Skin epidermis (tissue), 12 donors: ENCODE data around the gene LGI4.
"Not testable (repeated sequence)": the region's sequence is repeated elsewhere in the genome, so short reads cannot be mapped to it uniquely, and the experiment has no call there.

ENCODE experiments used
- H3K27ac ChIP-seq, 21 experiments: fragments of 200-600 bp; sonication (generic) in 11 of 21; one replicate each; pipeline ENCODE4 v1.5.0; 2020; ENCODE audit warnings: mild to moderate bottlenecking in 3 of 21, inconsistent platforms in 2 of 21, moderate library complexity in 2 of 21
- H3K4me3 ChIP-seq, 7 experiments: fragments of 200-600 bp; sonication (generic) in 2 of 7; one replicate each; pipeline ENCODE4 v1.5.0; 2020; ENCODE audit warnings: inconsistent platforms in 2 of 7, mild to moderate bottlenecking in 2 of 7, moderate library complexity in 1 of 7

LGI4 gene

DNA sequence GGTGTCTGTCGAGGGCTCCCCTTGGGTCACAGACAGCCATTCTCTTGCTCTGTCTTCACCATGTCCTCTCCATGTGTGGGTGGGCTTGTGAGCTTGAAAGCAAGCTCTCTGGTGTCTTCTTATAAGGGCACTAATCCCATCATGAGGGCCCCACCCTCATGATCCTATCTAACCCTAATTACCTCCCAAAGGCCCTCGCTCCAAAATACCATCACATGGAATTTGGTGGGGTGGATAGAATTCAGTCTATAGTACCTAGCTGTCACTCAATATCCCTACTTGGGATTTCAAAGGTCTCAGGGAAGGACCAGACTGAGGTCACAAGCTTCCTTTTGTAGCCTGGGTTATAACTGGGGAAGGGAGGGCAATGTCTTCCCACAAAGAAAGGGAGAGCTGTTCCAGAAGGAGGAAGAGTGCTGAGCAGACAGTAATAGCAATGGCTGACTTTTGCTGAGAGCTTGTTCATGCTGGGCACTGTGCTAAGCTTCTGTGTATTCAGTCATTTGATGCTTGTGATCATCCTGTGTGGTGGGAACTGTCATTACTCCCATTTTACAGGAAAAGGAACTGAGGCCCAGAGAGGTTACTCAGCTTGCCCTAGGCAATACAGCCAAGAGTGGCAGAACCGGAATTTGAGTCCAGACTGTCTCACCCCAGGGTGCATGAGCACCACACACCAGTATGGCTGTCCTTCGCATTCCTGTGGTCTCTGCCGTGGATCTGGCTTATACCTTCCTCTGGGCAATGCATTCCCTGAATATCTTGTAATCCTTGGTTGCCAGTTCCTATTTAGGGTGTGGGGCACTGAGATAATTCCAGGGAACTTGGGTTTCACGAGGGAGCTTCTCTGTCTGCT is 27.8 kb upstream of the LGI4 start:
- Histone ChIP-seq H3K4me3 (no peak overlapping the region), H3K27ac (no peak overlapping the region)

DNA sequence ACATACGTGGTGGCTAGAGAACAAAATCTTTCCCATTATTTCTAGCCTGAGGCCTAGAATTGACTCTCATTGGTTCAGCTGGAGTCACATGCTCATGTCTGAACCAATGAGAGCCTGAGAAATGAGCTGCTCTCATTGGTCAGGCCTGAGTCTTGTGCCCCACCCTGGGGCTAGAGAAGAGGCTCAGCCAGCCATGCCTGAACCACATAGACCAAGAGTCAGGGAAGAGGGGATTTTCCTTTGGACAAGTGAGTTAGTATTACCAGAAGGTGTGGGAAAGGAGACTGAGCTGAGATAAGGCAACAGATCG is 26.5 kb upstream of the LGI4 start:
- Histone ChIP-seq H3K4me3 (no peak overlapping the region), H3K27ac (no peak overlapping the region)

DNA sequence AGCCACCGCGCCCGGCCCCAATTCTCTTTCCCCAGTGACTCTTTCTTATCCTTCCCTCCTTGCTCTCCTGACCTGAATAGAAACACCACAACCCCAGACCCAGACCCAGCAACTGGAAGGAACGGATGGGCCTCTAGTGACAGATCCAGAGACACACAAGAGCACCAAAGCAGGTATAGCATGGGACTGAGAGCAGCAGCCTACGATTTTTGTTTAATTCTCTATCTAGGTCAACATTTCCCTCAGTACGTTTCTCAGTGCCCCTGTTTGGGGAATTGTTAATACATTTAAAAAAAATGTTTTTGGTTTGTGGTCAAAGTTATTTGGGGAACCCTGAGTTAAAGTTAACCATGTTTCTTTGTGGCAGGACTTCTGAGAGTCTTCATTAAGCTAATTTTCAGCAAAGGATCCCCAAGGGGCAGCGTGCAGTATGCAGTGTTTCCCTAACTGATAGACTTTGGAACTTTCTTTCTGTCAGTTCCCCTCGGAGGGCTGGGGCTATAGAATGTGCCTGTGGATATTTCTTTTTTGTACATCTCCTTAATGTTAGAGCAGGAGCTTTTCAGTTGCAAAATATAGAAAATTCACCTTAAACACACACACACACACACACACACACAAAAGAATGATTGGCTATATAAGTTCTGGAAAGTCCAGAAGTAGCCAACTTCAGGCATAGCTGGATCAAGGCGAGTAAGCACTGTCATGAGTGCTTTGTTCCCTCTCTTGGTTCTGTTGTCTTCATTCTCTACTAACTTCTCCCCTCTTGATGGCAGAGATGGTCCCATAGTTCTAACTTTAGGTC is 26.0 kb upstream of the LGI4 start:
- Histone ChIP-seq H3K27ac (no peak overlapping the region), H3K4me3 (no peak overlapping the region)

DNA sequence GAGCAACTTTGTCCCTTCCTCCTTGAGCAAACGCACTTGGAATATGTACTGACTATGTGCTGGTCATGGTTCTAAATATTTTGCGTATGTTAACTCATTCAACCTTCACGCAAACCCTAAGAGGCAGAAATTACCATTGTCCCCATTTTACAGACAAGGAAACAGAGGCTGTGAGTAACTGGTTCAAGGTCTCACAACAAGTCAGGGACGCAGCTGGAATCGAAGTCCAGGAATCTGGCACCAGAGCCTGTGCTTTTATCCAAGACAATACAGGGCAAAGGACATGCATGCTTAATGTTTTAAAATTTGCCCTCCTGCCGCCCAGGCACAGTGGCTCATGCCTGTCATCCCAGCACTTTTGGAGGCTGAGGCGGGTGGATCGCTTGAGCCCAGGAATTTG is 24.7 kb upstream of the LGI4 start:
- no peak overlapping the region for H3K4me3 ChIP-seq
- no peak overlapping the region for H3K27ac ChIP-seq

DNA sequence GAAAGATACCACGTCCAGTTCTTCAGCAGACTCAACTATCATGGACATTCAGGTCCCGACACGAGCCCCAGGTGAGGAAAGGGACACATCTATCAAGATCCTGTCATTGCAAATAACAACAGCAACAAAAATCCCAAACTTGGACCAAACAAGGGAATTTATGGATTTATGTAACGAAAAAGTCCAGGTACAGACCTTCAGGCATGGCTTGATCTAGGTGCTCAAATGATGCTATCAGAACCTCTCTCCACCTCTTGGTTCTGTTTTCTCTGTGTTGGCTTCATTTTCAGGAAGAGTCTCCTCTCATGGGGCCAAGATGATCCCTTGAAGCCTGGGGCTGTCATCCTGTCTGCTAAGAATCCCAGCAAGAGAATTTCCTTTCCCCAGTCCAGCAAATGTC is 22.6 kb upstream of the LGI4 start:
- Histone ChIP-seq H3K27ac (no peak overlapping the region), H3K4me3 (no peak overlapping the region)

DNA sequence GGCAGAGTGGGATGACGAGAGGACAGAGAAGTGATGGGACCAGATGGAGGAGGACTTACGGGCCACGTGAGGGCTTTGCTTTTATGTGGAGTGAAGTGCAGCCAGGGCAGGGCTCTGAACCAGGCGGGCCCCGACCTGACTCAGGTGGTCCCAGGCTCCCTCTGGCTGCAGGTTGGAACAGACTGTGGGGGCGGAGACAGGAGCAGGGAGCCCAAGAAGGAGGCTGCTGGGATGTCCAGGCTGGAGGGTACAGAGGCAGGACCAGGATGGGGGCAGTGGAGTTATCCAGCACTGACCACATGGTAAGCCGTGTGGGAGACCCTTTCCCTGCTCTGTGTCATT is 21.8 kb upstream of the LGI4 start:
- Histone ChIP-seq H3K4me3 (no peak overlapping the region), H3K27ac (peak overlapping the region in 1 of 21 experiments; percentile 97)

DNA sequence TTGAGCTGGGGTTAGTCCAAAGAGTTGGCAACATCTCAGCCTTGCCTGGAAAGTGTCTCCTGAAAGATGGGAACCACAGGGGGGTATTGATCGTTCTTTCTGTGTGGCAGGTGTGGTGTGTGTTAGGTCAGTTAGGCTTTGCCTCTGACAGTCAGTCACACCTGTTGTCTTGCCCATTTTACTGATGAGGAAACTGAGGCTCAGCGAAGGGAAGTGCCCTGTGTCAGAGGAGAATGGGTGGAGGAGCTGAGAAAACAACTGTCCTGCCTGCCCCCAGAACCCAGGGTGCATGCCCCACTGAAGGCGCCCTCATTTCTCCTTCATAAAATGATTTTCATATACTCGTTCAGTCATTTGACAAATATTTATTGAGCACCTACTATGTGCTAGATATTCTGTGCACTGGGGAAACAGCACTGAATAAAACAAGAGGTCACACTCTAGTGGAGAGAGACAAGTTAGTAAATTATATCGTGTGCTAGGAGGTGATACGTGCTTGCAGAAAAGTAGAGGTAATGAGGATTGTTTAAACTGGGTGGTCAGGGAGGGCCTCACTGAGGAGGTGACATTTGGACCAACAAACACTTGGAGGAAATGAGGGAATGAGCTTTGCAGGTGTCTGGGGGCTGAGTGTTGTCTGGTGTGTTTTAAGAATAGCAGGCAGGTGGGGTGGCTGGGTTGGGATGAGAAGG is 21.3 kb upstream of the LGI4 start:
- H3K27ac ChIP-seq = peak overlapping the region in 16 of 21 experiments; percentile 47 to 97 (median 87)
- H3K4me3 ChIP-seq = peak overlapping the region; percentile 51 to 75 (median 67)

DNA sequence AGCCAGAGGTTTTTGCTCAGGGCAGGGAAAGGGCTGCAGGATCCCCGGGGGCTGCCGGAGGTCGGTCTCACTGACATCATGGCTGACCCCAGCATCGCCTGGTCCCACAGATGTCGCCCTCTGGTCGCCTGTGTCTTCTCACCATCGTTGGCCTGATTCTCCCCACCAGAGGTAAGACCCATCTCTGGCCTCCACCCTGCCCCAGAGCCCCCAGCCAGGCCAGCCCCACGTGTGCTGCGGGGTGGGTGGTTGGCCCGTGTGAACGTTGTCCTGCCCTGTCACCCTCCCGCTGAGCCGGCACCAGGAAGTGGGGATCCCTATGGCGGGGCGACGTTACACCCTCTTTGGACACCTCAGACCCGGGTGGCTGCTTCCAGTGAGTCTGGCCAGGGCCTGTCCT is 20.6 kb upstream of the LGI4 start:
- H3K4me3 ChIP-seq = peak overlapping the region; percentile 51 to 75 (median 67)
- H3K27ac ChIP-seq = peak overlapping the region; percentile 47 to 97 (median 87)

DNA sequence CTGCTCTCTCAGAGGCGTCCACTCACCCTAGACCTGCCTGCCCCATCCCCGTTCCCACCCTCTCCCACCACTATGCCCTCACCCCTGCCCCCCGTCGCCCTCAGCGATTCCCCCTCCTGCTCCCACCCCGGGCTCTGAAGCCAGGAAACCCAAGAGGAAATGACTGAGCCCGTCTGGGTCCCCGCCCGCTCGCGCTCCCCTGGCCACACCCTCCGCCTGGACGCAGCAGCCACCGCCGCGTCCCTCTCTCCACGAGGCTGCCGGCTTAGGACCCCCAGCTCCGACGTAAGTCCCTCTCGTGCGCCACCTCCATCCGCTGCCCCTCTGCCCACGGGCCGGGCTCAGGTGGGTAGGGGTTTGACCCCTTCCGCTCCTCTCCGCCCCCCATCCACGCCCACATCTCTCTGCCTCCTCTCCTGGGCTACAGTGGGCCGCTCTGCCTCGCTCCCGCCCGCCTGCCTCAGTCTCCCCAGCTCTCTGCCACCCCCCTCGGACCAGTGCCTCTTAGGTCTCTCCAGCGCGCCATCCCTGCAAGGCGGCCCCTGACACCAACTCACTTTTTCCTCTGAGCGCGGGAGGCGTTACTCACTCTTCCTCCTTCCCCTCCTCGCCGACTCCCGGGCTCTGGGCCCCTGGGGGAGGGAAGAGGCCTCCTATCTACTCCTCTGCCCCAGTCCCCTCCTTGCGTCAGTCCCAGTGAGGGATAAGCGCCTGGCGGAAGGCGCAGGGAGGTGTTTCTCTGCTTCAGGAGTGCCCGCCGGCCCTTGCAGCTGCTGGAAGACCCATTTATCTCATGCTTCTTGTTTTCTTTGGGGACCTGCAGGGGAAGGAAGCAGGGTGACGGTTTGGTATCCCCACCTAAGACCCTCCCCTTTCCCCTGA is 19.9 kb upstream of the LGI4 start, which contains the start of gene FXYD5:
Gene FXYD5, plus strand, starts transcription at position 211 of the 882 bp plus-strand sequence. CDS start 816 bp downstream, outside the sequence.
- peak within 1 kb of the TSS; percentile 51 to 75 (median 67) for H3K4me3 ChIP-seq
- H3K27ac ChIP-seq = peak within 1 kb of the TSS; percentile 47 to 97 (median 87)

DNA sequence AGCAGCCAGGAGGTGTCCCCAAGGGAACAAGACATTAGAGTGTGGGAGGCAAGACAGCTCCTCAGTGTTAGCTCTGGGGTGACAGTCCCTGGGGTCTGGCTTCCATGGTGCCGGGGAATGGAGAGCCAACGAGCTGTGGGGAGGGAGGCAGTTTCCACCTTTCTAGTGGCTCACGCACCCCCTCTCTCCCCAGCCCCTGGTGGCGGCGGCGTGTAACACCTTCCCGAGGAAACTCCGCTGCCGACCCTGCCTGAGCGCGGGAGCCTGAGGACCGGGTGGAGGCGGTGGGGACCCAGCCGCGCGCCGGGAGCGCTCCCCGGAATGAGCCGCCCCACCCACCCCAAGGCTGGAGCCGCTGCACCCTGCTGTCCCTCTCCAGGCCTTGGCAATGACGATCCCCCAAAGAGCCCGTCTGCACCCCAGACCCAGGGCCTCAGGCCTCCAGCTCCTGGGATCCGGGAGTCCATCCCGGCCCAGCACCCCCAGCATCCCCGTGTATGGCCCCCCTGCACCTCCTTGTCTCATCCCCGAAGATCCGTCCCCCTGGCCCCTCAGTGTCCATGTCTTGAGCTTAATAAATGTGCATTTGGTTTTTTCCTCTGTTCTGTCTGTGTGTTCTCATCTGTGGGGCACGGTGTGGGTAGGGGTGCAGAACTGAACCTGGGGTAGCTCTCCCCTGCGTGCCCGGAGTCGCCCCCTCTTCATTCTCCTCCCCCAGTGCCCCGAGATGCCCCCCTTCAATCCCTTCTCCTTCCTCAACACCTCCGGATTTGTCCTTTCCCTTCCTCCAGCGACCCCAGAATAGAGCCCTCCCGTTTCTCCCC is 19.1 kb upstream of the LGI4 start:
- peak overlapping the region in 20 of 21 experiments; percentile 47 to 97 (median 87) for H3K27ac ChIP-seq
- H3K4me3 ChIP-seq = peak overlapping the region; percentile 51 to 75 (median 67)

DNA sequence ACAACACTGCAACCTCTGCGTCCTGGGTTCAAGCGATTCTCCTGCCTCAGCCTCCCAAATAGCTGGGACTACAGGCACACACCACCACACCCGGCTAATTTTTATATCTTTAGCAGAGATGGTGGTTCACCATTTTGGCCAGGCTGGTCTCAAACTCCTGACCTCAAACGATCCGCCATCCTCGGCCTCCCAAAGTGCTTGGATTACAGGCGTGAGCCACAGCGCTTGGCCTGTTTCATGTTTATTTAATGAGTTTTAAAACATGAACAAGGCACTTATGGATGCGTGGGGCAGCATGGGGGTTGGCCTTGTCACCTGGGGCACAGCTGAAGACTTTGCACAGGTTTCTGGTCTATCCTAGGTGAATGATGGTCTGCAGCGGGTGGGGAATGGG is 18.3 kb upstream of the LGI4 start:
- H3K27ac ChIP-seq = peak overlapping the region in 1 of 21 experiments; percentile 96
- H3K4me3 ChIP-seq = not testable (repeated sequence)

DNA sequence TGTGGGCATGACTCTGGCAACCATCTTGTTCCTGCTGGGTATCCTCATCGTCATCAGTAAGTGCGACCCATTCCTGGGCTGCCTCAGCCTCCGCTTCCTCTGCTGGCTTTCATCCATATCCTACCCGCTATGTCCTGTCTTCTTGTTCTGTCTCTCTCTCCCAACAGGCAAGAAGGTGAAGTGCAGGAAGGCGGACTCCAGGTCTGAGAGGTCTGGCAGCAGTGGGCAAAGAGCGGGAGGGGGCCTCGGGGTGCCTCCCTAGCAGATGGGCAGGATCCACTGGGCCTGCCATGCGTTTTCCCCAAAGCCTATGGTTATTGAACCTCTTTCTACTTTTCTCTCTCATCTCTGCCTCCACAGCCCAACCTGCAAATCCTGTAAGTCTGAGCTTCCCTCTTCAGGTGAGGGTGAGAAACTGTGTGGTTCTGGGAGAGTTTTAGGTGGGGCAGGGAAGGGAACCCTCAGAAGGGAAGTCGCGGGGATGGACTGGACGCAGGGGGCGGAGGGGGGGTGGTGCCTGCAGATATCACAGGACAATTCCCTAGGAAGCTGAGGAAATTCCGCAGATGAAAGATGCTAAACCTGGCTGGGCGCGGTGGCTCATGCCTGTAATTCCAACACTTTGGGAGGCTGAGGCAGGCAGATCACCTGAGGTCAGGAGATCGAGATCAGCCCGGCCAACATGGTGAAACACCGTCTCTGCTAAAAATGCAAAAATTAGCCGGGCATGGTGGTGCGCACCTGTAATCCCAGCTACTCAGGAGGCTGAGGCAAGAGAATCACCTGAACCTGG is 16.6 kb upstream of the LGI4 start:
- H3K27ac ChIP-seq = no peak overlapping the region
- H3K4me3 ChIP-seq = no peak overlapping the region

DNA sequence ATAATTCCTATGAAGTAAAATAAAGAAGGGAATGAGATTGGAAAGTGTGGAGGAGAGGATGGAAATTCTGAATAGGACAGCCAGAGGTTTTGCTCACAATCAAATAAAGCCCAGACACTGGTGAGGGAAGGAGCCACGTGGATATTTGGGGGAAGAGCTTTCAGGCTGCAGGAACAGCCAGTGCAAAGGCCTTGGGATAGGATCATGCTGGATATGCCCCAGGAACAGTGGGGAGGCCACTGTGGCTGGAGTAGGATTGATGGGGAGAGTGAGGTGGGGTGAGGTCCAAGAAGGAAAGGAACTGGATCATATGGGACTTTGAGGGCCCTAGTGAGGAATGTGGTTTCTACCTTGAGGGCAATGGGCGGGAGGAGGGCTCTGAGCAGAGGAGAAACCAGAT is 15.6 kb upstream of the LGI4 start:
- H3K4me3 ChIP-seq = no peak overlapping the region
- no peak overlapping the region for H3K27ac ChIP-seq

DNA sequence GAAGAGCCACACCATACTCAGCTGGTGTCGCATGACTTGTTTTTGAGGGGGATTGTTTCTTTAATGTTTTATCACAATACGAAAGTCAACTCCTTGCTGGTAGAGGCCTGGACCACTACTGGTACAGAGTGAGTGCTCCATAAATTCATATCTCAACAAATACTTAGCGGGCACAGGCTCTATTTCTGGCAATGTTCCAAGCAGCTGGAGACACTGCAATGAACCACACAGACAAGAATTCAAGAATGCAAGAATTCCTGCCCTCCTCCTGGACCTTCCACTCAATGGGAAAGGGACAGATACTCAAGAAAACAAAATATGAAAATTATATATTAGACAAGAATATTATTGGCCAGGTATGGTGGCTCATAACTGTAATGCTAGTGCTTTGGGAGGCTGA is 14.6 kb upstream of the LGI4 start:
- H3K4me3 ChIP-seq = no peak overlapping the region
- H3K27ac ChIP-seq = no peak overlapping the region

DNA sequence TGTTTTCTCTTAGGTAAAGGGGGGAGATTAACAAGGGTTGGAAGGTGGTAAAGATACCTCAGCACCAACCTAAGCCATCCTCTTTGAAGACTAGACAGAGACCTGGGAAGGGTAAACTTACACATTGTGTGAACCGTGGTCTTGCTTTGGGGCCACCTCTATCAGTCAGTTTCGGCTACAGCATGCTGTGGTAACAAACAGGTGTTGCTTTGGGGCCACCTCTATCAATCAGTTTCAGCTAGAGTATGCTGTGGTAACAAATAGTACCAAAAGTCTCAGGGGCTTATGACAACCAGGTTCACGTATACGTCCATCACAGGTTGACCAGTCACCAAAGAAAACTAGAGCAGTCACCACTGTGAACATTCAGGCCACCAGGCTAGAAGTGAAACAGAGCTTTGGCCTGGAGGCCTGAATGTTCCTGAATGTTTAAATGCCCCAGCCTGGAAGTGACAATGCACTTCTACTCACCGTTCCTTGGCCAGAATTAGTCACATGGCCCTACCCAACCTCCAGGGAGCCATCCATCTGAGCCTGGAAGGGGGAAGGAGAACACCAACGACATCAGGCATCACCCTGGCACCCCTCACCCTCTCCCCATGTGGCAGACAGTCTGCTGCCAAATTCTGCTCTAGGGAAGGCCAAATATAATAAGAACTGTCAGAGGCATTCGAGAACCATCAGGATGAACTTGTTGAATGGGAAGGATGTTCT is 12.0 kb upstream of the LGI4 start:
- Histone ChIP-seq H3K27ac (no peak overlapping the region), H3K4me3 (no peak overlapping the region)

DNA sequence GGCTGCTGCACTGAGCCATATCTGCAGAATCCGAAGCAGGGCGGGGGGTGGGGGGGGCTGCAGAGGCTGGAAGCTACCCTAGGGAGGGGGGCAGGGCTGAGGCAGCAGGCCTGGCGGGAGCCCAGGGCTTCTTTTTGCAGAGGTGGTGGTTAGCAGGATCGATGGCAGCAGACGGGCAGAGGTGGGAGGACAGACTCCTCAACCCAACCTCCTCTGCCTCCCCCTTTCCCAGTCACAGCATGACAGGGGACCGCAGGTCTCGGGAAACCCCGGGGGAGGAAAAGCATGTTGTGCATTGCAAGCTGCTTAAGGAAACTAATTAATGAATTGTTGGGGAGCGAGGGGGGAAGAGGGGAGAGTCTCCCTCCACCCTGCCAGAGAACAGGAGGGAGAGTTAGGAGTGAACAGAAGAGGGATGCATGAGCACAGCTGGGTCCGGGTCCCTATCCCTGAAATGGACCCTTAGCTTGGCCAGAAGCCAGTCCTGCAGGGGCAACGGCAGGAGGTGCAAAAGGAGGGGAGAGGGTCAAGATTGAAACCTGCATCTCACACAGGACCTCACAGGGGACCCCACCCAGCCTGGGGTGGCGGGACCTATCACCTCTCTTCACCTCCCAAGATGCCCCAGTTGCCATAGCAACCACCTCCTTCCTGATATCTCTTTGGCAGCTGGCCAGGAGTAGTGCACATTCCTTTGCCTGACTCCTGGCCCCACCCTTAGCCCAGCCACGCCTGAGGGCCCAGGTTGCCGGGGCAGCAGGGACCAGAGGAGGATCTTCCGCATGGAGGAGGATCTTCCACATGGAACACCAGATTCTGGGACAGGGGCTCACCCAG is 10.0 kb upstream of the LGI4 start:
- no peak overlapping the region for H3K27ac ChIP-seq
- H3K4me3 ChIP-seq = no peak overlapping the region

DNA sequence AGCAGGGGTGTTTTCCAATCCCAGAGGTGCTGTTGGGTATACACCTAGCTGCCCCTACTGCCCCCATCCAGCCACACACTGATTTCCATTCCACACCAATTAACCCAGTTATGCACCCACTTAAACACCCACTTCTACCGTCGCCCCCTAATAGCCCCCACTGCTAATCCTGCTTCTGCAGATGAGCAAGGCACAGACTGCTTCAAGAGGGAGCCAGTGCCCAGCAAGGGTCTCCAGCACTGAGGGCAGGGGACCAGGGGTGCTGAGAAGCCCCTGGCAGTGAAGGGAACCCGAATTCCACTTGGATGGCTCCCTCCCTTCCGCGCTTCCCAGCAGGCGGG is 9.4 kb upstream of the LGI4 start:
- no peak overlapping the region for H3K4me3 ChIP-seq
- H3K27ac ChIP-seq = no peak overlapping the region
